ENCODE results near the gene EPS8L3. TPM values are rescaled to one million over a fixed set of nuclear protein-coding genes. Genes with fewer than 3 reads are reported as not detected.

Gene EPS8L3
- total and polyA plus RNA-seq, 10 of the 15 experiments (the other 5 are each of a cell fraction or from before 2014, with no cell fraction given) = not detected

DNA sequence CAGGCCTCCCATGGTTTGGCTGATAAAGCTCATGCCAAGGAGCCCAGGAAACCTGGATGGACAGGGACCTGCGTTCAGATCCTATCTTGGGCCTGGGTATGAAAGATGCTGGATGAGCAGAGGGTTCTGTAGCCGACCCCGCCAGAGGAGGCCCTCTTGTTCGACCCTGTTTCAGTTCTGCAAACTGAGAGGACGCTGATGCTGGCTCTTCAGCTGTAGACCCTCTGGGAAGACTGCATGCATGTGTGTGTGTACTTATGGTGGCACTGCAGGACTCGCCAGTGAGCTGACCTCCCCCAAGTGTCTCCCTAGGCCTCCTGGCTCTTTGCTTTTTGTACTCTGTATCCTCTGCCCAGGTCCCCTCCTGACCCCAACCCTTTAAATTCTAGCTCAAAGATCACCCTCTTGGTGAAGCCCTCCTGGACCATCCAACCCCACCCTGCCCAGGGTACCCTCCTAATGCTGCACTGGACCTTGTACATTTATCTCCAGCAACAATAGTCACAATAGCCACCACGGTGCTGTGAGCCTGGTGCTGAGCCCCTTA, 1.6 kb downstream of the EPS8L3 start:
- H3K9ac ChIP-seq (ENCODE audit: control insufficient read depth, insufficient read depth, low read length) = no peak overlapping the region
- H4K20me1 ChIP-seq (ENCODE audit: control insufficient read depth, insufficient read depth) = no peaks in the 10 kb centered on the region
- no TSS peak for BruUV-seq (replicated peaks)
- no peaks in the 10 kb centered on the region for H3K4me1 ChIP-seq (ENCODE audit: control insufficient read depth, insufficient read depth, low read length)
- H3K36me3 ChIP-seq (ENCODE audit: control insufficient read depth in 2 of 2, insufficient read depth in 2 of 2, low read length in 1 of 2) = no peaks in the 10 kb centered on the region
- no peak overlapping the region for H3K4me3 ChIP-seq
- H3K4me2 ChIP-seq (ENCODE audit: control insufficient read depth, insufficient read depth) = no peak overlapping the region
- ChIA-PET RAD21 (ENCODE audit: unreplicated experiment) (interaction anchor here (1.0 kb wide), 1 partner anchor 222 kb away, joined by 3 read pairs; no protein-coding TSS in a partner anchor), SMC1A (ENCODE audit: uncharacterized antibody, unreplicated experiment) (no interaction called here), CTCF (interaction anchor here (0.9 to 1.4 kb wide), 2 partner anchors 11 to 222 kb away, joined by 3 read pairs; partner anchors contain the start of gene AHCYL1), POLR2A (no interaction called here)
- in situ Hi-C loops (cut with MboI) (no loop called here), intact Hi-C loops (cut with micrococcal nuclease; ENCODE audit: unreplicated experiment) (no loop called here)
- H2AFZ ChIP-seq (ENCODE audit: control insufficient read depth, low read depth, low read length) = no peak overlapping the region
- no peak for TF ChIP-seq YY1 (IDR thresholded peaks at IDR 0.05; ENCODE audit: low read depth, low read length)
- no peak for TF ChIP-seq SIN3A (IDR thresholded peaks at IDR 0.05; ENCODE audit: low read depth, low read length)
- no peak for TF ChIP-seq SMARCA5 (IDR thresholded peaks at IDR 0.05)
- peak; percentile 52; the same call in 1 of the 2 replicates for TF ChIP-seq SPI1 (IDR thresholded peaks at IDR 0.05; ENCODE audit: borderline replicate concordance, insufficient read depth, low read depth, low read length)
- H3K9me3 ChIP-seq (replicated peaks; ENCODE audit: control insufficient read depth, insufficient read depth, low read length) = no peaks in the 10 kb centered on the region
- H3K27me3 ChIP-seq (replicated peaks in 1 of 2; ENCODE audit: control insufficient read depth in 2 of 2, insufficient read depth in 2 of 2, low read length in 1 of 2) = no peaks in the 10 kb centered on the region; a peak in 1 of 4 replicates
- no peaks in the 10 kb centered on the region for H3K79me2 ChIP-seq (ENCODE audit: control insufficient read depth, insufficient read depth, low read length)
- no peak for DNase-seq (ENCODE audit: low read depth, low spot score)
- no peak; the same call in 1 of the 3 replicates for ATAC-seq
- no peak overlapping the region for H3K27ac ChIP-seq (ENCODE audit: control insufficient read depth, insufficient read depth)
- FAIRE-seq = no peak
- 13% methylated on average over 7 of the region's 7 CpGs for WGBS (ENCODE audit: insufficient coverage, insufficient replicate concordance, low lambda C conversion rate, missing lambda C conversion rate)

DNA sequence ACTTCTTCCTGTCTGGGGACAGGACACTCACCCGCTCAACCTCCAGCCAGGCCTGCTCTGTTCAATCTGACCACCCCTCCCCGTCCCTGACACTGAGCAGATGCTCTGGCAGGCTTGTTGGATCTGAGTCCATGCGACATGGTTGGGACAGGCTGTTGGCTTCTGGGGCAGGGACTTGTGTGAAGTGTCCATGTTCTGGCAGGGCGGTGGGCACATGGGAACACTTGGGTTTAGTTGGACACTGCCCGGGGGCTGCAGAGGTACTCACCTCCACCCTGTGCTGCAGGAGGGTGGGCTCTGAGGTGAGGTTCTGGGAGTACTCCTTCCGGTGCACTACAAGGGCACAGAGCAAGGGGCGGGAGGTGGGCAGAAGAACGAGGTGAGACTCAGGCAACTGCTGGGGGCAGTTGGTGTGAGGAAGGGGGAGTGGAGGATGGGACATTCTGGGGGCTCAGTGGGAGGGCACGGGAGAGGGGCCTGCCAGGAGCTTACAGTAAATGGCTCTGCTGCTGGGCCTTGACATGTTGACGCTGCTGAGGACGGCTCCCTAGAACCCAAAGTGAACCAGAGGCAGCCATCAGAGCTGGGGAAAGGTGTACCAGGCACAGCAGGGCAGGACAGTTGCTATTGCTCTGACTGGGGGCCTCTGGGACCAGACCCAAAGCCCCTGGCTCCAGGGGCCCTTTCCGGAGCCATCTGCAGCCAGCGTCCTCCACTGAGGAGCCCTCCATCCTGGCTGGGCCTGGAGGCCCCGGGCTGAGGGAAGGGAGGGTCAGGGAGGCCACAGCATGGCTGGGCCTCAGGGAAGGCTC, 2.3 kb downstream of the EPS8L3 start:
- Histone ChIP-seq H3K9ac (ENCODE audit: control insufficient read depth, insufficient read depth, low read length) (no peak overlapping the region), H3K27me3 (replicated peaks in 1 of 2; ENCODE audit: control insufficient read depth in 2 of 2, insufficient read depth in 2 of 2, low read length in 1 of 2) (no peaks in the 10 kb centered on the region; a peak in 1 of 4 replicates), H3K79me2 (ENCODE audit: control insufficient read depth, insufficient read depth, low read length) (no peaks in the 10 kb centered on the region), H3K4me2 (ENCODE audit: control insufficient read depth, insufficient read depth) (no peak overlapping the region), H4K20me1 (ENCODE audit: control insufficient read depth, insufficient read depth) (no peaks in the 10 kb centered on the region), H3K36me3 (ENCODE audit: control insufficient read depth in 2 of 2, insufficient read depth in 2 of 2, low read length in 1 of 2) (no peaks in the 10 kb centered on the region), H2AFZ (ENCODE audit: control insufficient read depth, low read depth, low read length) (no peak overlapping the region), H3K4me1 (ENCODE audit: control insufficient read depth, insufficient read depth, low read length) (no peaks in the 10 kb centered on the region), H3K27ac (ENCODE audit: control insufficient read depth, insufficient read depth) (no peak overlapping the region), H3K9me3 (replicated peaks; ENCODE audit: control insufficient read depth, insufficient read depth, low read length) (no peaks in the 10 kb centered on the region), H3K4me3 (no peak overlapping the region)
- ChIA-PET SMC1A (ENCODE audit: uncharacterized antibody, unreplicated experiment) (no interaction called here), CTCF (interaction anchor here (0.9 to 2.6 kb wide), 2 partner anchors 121 to 223 kb away, joined by 3 to 13 read pairs; partner anchors contain the start of gene AHCYL1), RAD21 (ENCODE audit: unreplicated experiment) (interaction anchor here (1.0 kb wide), 1 partner anchor 222 kb away, joined by 3 read pairs; no protein-coding TSS in a partner anchor), POLR2A (no interaction called here)
- DNase-seq (ENCODE audit: low read depth, low spot score) (no peak), ATAC-seq (no peak), FAIRE-seq (no peak)
- in situ Hi-C loops (cut with MboI) = no loop called here
- 50% methylated on average over 13 of the region's 14 CpGs for WGBS (ENCODE audit: insufficient coverage, insufficient replicate concordance, low lambda C conversion rate, missing lambda C conversion rate)
- BruUV-seq (replicated peaks) = no TSS peak
- intact Hi-C loops (cut with micrococcal nuclease; ENCODE audit: unreplicated experiment) = no loop called here
- TF ChIP-seq RFX5 (IDR thresholded peaks at IDR 0.05; ENCODE audit: low read depth, low read length) (no peak), IRF4 (IDR thresholded peaks at IDR 0.05; ENCODE audit: low read depth, low read length) (no peak), ZZZ3 (IDR thresholded peaks at IDR 0.05; ENCODE audit: control insufficient read depth, insufficient read length, low read depth) (no peak), CREM (IDR thresholded peaks at IDR 0.05; ENCODE audit: low read depth) (no peak), DPF2 (IDR thresholded peaks at IDR 0.05) (no peak)
- TF ChIP-seq, protein P1, sequence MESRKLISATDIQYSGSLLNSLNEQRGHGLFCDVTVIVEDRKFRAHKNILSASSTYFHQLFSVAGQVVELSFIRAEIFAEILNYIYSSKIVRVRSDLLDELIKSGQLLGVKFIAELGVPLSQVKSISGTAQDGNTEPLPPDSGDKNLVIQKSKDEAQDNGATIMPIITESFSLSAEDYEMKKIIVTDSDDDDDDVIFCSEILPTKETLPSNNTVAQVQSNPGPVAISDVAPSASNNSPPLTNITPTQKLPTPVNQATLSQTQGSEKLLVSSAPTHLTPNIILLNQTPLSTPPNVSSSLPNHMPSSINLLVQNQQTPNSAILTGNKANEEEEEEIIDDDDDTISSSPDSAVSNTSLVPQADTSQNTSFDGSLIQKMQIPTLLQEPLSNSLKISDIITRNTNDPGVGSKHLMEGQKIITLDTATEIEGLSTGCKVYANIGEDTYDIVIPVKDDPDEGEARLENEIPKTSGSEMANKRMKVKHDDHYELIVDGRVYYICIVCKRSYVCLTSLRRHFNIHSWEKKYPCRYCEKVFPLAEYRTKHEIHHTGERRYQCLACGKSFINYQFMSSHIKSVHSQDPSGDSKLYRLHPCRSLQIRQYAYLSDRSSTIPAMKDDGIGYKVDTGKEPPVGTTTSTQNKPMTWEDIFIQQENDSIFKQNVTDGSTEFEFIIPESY (IDR thresholded peaks at IDR 0.05) = no peak
- TF ChIP-seq, protein P2, sequence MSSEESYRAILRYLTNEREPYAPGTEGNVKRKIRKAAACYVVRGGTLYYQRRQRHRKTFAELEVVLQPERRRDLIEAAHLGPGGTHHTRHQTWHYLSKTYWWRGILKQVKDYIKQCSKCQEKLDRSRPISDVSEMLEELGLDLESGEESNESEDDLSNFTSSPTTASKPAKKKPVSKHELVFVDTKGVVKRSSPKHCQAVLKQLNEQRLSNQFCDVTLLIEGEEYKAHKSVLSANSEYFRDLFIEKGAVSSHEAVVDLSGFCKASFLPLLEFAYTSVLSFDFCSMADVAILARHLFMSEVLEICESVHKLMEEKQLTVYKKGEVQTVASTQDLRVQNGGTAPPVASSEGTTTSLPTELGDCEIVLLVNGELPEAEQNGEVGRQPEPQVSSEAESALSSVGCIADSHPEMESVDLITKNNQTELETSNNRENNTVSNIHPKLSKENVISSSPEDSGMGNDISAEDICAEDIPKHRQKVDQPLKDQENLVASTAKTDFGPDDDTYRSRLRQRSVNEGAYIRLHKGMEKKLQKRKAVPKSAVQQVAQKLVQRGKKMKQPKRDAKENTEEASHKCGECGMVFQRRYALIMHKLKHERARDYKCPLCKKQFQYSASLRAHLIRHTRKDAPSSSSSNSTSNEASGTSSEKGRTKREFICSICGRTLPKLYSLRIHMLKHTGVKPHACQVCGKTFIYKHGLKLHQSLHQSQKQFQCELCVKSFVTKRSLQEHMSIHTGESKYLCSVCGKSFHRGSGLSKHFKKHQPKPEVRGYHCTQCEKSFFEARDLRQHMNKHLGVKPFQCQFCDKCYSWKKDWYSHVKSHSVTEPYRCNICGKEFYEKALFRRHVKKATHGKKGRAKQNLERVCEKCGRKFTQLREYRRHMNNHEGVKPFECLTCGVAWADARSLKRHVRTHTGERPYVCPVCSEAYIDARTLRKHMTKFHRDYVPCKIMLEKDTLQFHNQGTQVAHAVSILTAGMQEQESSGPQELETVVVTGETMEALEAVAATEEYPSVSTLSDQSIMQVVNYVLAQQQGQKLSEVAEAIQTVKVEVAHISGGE (CRISPR knock-in tag; IDR thresholded peaks at IDR 0.05) = no peak

Measured in GM12878 (cell line).